Prostate gland (tissue), 2 donors: ENCODE data around the gene FSIP2.

Source experiments
- POLR2A ChIP-seq: fragments of 450-650 bp; IDR thresholded peaks from one replicate; pipeline ENCODE4 v1.6.1; 2016; ENCODE audit warnings: antibody characterized with exemption, mild to moderate bottlenecking
- POLR2AphosphoS5 ChIP-seq: sonication (generic); formaldehyde crosslinking; IDR thresholded peaks from one replicate; pipeline ENCODE4 v1.6.1; 2017; ENCODE audit warnings: antibody characterized with exemption
- TF ChIP-seq, protein P1 (sequence below), 4 experiments: fragments of 200-600 bp in 2 of 4; fragments of 450-650 bp in 2 of 4; sonication (generic) in 2 of 4; IDR thresholded peaks; 1 replicate in 3 of 4; 2 replicates in 1 of 4; pipeline ENCODE4 v1.5.1; 2016 to 2019; ENCODE audit warnings: antibody characterized with exemption in 4 of 4, mild to moderate bottlenecking in 2 of 4, moderate library complexity in 2 of 4

DNA sequence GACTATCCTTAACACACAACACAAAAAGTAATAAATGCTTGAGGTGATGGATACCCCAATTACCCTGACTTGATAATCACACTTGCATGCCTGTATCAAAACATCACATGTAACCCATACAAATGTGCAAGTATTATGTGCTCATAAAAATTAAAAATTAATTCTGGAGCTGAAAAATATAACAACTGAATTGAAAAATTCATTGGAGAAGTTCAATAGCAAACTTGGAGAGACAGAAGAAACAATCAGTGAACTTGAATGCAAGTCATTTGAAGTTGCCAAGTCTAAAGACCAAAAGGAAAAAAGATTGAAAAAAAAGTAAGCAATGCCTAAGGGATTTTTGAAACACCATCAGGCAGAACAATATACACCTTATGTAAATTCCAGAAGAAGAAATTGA lies 79.4 kb downstream of the FSIP2 start:
- TF ChIP-seq, protein P1, sequence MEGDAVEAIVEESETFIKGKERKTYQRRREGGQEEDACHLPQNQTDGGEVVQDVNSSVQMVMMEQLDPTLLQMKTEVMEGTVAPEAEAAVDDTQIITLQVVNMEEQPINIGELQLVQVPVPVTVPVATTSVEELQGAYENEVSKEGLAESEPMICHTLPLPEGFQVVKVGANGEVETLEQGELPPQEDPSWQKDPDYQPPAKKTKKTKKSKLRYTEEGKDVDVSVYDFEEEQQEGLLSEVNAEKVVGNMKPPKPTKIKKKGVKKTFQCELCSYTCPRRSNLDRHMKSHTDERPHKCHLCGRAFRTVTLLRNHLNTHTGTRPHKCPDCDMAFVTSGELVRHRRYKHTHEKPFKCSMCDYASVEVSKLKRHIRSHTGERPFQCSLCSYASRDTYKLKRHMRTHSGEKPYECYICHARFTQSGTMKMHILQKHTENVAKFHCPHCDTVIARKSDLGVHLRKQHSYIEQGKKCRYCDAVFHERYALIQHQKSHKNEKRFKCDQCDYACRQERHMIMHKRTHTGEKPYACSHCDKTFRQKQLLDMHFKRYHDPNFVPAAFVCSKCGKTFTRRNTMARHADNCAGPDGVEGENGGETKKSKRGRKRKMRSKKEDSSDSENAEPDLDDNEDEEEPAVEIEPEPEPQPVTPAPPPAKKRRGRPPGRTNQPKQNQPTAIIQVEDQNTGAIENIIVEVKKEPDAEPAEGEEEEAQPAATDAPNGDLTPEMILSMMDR (IDR thresholded peaks at IDR 0.05) = no peak
- TF ChIP-seq POLR2A = no peak
- TF ChIP-seq POLR2AphosphoS5 = no peak
